NCI-H82 treated with DMSO at 0.1 percent for 48 hours (cell line): ENCODE measurements around the gene WDR82.

Source experiments
- DNase-seq: peaks from one replicate; lab custom pipeline; 2025; ENCODE audit not compliant: unreplicated experiment; lab: John Stamatoyannopoulos, UW

WDR82 gene

DNA sequence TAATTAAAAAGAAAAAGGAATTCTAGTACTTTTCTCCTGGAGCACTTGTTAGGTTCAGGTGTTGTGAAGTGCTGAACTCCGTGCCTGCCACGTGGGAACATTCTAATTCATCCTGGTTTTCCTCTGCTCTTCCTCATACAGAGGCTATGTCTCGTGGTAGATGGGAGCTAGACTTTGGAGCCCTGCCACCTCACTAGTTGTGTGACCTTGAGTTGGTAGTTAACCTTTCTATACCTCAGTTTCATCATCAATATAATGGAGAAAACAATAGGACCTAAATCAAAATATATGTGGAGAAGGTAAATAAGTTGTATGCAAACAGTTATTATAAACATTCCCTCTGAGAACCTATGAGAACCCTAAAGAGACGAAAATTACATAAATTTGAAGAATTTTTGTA is 69.9 kb downstream of the WDR82 start:
- no peak for DNase-seq

DNA sequence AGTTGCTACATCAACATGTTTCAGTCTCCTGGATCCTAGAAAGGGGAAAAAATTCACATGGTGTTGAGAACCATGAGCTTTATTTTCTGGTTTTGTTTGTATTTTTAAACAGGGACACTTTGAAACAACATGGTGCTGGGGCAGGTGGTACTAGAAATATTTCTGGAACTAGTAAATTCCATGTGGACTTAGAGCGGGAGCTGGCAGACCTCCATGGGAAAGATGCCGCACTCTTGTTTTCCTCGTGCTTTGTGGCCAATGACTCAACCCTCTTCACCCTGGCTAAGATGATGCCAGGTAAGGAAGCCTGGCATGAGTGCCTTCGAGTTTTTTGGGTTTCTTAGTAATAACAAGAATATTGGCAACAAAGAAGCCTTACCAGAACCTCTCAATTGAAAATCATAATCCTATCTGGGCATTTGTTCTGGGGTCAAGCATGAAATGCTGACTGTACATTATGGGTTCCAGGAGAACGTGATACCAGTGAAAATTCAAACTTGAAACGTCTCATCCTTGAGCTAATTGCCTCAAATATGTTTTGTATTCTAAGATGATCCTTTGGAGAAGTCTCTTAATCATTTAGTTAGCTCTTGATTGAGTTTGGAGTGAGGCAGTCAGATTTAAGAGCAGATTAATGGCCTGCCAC is 72.6 kb downstream of the WDR82 start:
- DNase-seq = no peak
